ENCODE data around the gene ENOX2.

The ENOX2 gene

DNA sequence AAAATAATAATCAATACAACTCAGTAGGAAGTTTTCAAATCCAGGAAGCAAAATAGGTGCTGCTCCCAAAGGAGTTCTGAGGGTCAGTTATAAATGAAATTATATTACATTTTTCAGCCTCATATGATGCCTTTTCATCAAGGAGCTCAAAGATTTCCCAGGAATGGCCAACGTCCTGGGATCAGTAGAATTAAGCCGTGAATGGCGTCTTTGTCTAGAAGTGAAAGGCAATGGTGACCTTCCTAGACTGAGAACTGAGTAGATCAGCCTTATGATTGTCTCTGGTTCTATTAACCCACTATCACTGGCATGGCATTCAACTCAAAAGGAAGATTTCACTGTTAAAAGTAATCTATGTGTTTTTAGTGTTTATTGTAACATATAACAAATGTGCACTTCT is 74.4 kb downstream of the ENOX2 start:
- Histone ChIP-seq H4K91ac (ENCODE audit: low read length) (no peak overlapping the region), H3K18ac (ENCODE audit: low read depth in 1 of 2, low read length in 2 of 2) (no peak overlapping the region), H3K9ac (ENCODE audit: low read length) (no peak overlapping the region), H3K4ac (ENCODE audit: low read depth in 1 of 2, low read length in 2 of 2) (no peak overlapping the region), H3K14ac (ENCODE audit: low read length in 2 of 2) (no peak overlapping the region), H4K8ac (ENCODE audit: low read length) (no peak overlapping the region), H2BK15ac (ENCODE audit: low read depth, poor library complexity, severe bottlenecking) (no peak overlapping the region), H3K36me3 (ENCODE audit: control insufficient read depth in 1 of 2, insufficient read depth in 2 of 2, low read depth in 1 of 2, low read length in 2 of 2) (no peaks in the 10 kb centered on the region), H2BK5ac (ENCODE audit: low read depth, low read length, poor library complexity, severe bottlenecking) (no peak overlapping the region), H3K9me3 (ENCODE audit: control insufficient read depth, low read length) (no peaks in the 10 kb centered on the region), H3K27ac (ENCODE audit: low read length, poor library complexity, severe bottlenecking) (no peak overlapping the region), H3K4me3 (ENCODE audit: insufficient read depth in 1 of 2, low read depth in 1 of 2, low read length in 2 of 2) (no peak overlapping the region), H3K23ac (ENCODE audit: low read length in 2 of 2) (no peak overlapping the region), H2AK5ac (ENCODE audit: low read length, severe bottlenecking) (no peak overlapping the region), H2AFZ (ENCODE audit: low read depth, low read length) (no peak overlapping the region), H3K79me1 (replicated peaks; ENCODE audit: low read length, poor library complexity, severe bottlenecking) (peaks cover 4% of the 10 kb centered on the region), H3K27me3 (ENCODE audit: control insufficient read depth in 1 of 2, insufficient read depth in 1 of 2, low read length in 2 of 2) (peaks cover 0 to 3% of the 10 kb centered on the region in 2 experiments), H2BK12ac (ENCODE audit: low read length in 2 of 2) (no peak overlapping the region), H3K4me1 (ENCODE audit: control insufficient read depth, insufficient read depth, low read depth, low read length) (no peaks in the 10 kb centered on the region), H2BK120ac (ENCODE audit: low read depth, low read length) (no peak overlapping the region), H3K4me2 (ENCODE audit: low read length, poor library complexity, severe bottlenecking) (no peak overlapping the region)
- 100% methylated on average over 3 of the region's 3 CpGs for WGBS
- DNase-seq = no peak

- H3K27ac ChIP-seq (ENCODE audit: low read length, poor library complexity, severe bottlenecking) = no peak overlapping the region
- peaks cover 1% of the 10 kb centered on the region for H3K79me1 ChIP-seq (replicated peaks; ENCODE audit: low read length, poor library complexity, severe bottlenecking)
- H3K27me3 ChIP-seq (ENCODE audit: control insufficient read depth in 1 of 2, insufficient read depth in 1 of 2, low read length in 2 of 2) = peaks cover 0 to 3% of the 10 kb centered on the region in 2 experiments
- H2AK5ac ChIP-seq (ENCODE audit: low read length, severe bottlenecking) = no peak overlapping the region
- H3K4ac ChIP-seq (ENCODE audit: low read depth in 1 of 2, low read length in 2 of 2) = no peak overlapping the region
- WGBS = no CpG with 5 or more reads among the region's 2 CpGs
- no peak overlapping the region for H2BK120ac ChIP-seq (ENCODE audit: low read depth, low read length)
- no peak overlapping the region for H3K9ac ChIP-seq (ENCODE audit: low read length)
- H3K4me2 ChIP-seq (ENCODE audit: low read length, poor library complexity, severe bottlenecking) = no peak overlapping the region
- no peak overlapping the region for H3K4me3 ChIP-seq (ENCODE audit: insufficient read depth in 1 of 2, low read depth in 1 of 2, low read length in 2 of 2)
- H2BK5ac ChIP-seq (ENCODE audit: low read depth, low read length, poor library complexity, severe bottlenecking) = no peak overlapping the region
- H4K8ac ChIP-seq (ENCODE audit: low read length) = no peak overlapping the region
- H3K4me1 ChIP-seq (ENCODE audit: control insufficient read depth, insufficient read depth, low read depth, low read length) = no peaks in the 10 kb centered on the region
- no peak overlapping the region for H3K14ac ChIP-seq (ENCODE audit: low read length in 2 of 2)
- no peak overlapping the region for H3K23ac ChIP-seq (ENCODE audit: low read length in 2 of 2)
- H3K36me3 ChIP-seq (ENCODE audit: control insufficient read depth in 1 of 2, insufficient read depth in 2 of 2, low read depth in 1 of 2, low read length in 2 of 2) = no peaks in the 10 kb centered on the region
- H2AFZ ChIP-seq (ENCODE audit: low read depth, low read length) = no peak overlapping the region
- DNase-seq = no peak
- H4K91ac ChIP-seq (ENCODE audit: low read length) = no peak overlapping the region
- no peaks in the 10 kb centered on the region for H3K9me3 ChIP-seq (ENCODE audit: control insufficient read depth, low read length)
- no peak overlapping the region for H2BK12ac ChIP-seq (ENCODE audit: low read length in 2 of 2)
- no peak overlapping the region for H2BK15ac ChIP-seq (ENCODE audit: low read depth, poor library complexity, severe bottlenecking)
- H3K18ac ChIP-seq (ENCODE audit: low read depth in 1 of 2, low read length in 2 of 2) = no peak overlapping the region
Observed at GRCh38 chrX:130827648-130828047, 75.4 kb downstream of the ENOX2 start.

- H3K36me3 ChIP-seq (ENCODE audit: control insufficient read depth in 1 of 2, insufficient read depth in 2 of 2, low read depth in 1 of 2, low read length in 2 of 2) = no peaks in the 10 kb centered on the region
- H3K14ac ChIP-seq (ENCODE audit: low read length in 2 of 2) = no peak overlapping the region
- DNase-seq = no peak
- H3K18ac ChIP-seq (ENCODE audit: low read depth in 1 of 2, low read length in 2 of 2) = no peak overlapping the region
- H3K4me2 ChIP-seq (ENCODE audit: low read length, poor library complexity, severe bottlenecking) = no peak overlapping the region
- H2BK5ac ChIP-seq (ENCODE audit: low read depth, low read length, poor library complexity, severe bottlenecking) = no peak overlapping the region
- H3K4me1 ChIP-seq (ENCODE audit: control insufficient read depth, insufficient read depth, low read depth, low read length) = no peaks in the 10 kb centered on the region
- no peak overlapping the region for H2AK5ac ChIP-seq (ENCODE audit: low read length, severe bottlenecking)
- no peak overlapping the region for H4K91ac ChIP-seq (ENCODE audit: low read length)
- H2BK15ac ChIP-seq (ENCODE audit: low read depth, poor library complexity, severe bottlenecking) = no peak overlapping the region
- no peak overlapping the region for H3K27ac ChIP-seq (ENCODE audit: low read length, poor library complexity, severe bottlenecking)
- no peak overlapping the region for H3K23ac ChIP-seq (ENCODE audit: low read length in 2 of 2)
- WGBS = 50% methylated on average over 1 of the region's 1 CpG
- no peaks in the 10 kb centered on the region for H3K79me1 ChIP-seq (replicated peaks; ENCODE audit: low read length, poor library complexity, severe bottlenecking)
- no peak overlapping the region for H3K4me3 ChIP-seq (ENCODE audit: insufficient read depth in 1 of 2, low read depth in 1 of 2, low read length in 2 of 2)
- no peak overlapping the region for H2BK120ac ChIP-seq (ENCODE audit: low read depth, low read length)
- no peak overlapping the region for H4K8ac ChIP-seq (ENCODE audit: low read length)
- H2BK12ac ChIP-seq (ENCODE audit: low read length in 2 of 2) = no peak overlapping the region
- no peak overlapping the region for H2AFZ ChIP-seq (ENCODE audit: low read depth, low read length)
- no peak overlapping the region for H3K9ac ChIP-seq (ENCODE audit: low read length)
- H3K4ac ChIP-seq (ENCODE audit: low read depth in 1 of 2, low read length in 2 of 2) = no peak overlapping the region
- H3K9me3 ChIP-seq (ENCODE audit: control insufficient read depth, low read length) = no peaks in the 10 kb centered on the region
- H3K27me3 ChIP-seq (ENCODE audit: control insufficient read depth in 1 of 2, insufficient read depth in 1 of 2, low read length in 2 of 2) = peaks cover 0 to 3% of the 10 kb centered on the region in 2 experiments
Observed at GRCh38 chrX:130826249-130826648, 76.8 kb downstream of the ENOX2 start.

DNA sequence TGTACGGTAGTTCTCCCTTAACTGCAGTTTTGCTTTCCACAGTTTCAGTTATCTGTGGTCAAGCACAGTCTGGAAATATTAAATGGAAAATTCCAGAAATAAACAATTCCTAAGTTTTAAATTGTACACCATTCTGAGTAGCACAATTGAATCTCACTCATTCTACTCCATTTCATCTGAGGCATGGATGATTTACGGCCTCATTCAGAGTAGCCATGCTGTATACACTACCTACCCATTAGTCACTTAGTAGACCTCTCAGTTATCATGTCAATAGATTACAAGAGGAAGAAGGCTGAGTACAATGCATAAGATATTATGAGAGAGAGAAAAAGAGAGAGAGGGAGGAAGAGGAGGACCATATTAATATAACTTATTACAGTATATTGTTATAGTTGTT is 77.5 kb downstream of the ENOX2 start:
- Histone ChIP-seq H3K9ac (ENCODE audit: low read length) (no peak overlapping the region), H3K27ac (ENCODE audit: low read length, poor library complexity, severe bottlenecking) (no peak overlapping the region), H3K14ac (ENCODE audit: low read length in 2 of 2) (no peak overlapping the region), H3K4me1 (ENCODE audit: control insufficient read depth, insufficient read depth, low read depth, low read length) (no peaks in the 10 kb centered on the region), H3K79me1 (replicated peaks; ENCODE audit: low read length, poor library complexity, severe bottlenecking) (no peaks in the 10 kb centered on the region), H3K23ac (ENCODE audit: low read length in 2 of 2) (no peak overlapping the region), H3K36me3 (ENCODE audit: control insufficient read depth in 1 of 2, insufficient read depth in 2 of 2, low read depth in 1 of 2, low read length in 2 of 2) (no peaks in the 10 kb centered on the region), H2BK5ac (ENCODE audit: low read depth, low read length, poor library complexity, severe bottlenecking) (no peak overlapping the region), H3K9me3 (ENCODE audit: control insufficient read depth, low read length) (no peaks in the 10 kb centered on the region), H2BK15ac (ENCODE audit: low read depth, poor library complexity, severe bottlenecking) (no peak overlapping the region), H2AFZ (ENCODE audit: low read depth, low read length) (no peak overlapping the region), H4K8ac (ENCODE audit: low read length) (no peak overlapping the region), H3K4me2 (ENCODE audit: low read length, poor library complexity, severe bottlenecking) (no peak overlapping the region), H2AK5ac (ENCODE audit: low read length, severe bottlenecking) (no peak overlapping the region), H3K4me3 (ENCODE audit: insufficient read depth in 1 of 2, low read depth in 1 of 2, low read length in 2 of 2) (no peak overlapping the region), H3K18ac (ENCODE audit: low read depth in 1 of 2, low read length in 2 of 2) (no peak overlapping the region), H4K91ac (ENCODE audit: low read length) (no peak overlapping the region), H3K27me3 (ENCODE audit: control insufficient read depth in 1 of 2, insufficient read depth in 1 of 2, low read length in 2 of 2) (peaks cover 0 to 3% of the 10 kb centered on the region in 2 experiments), H2BK120ac (ENCODE audit: low read depth, low read length) (no peak overlapping the region), H3K4ac (ENCODE audit: low read depth in 1 of 2, low read length in 2 of 2) (no peak overlapping the region), H2BK12ac (ENCODE audit: low read length in 2 of 2) (no peak overlapping the region)
- DNase-seq = no peak
- no CpG with 5 or more reads among the region's 2 CpGs for WGBS

All from mesenchymal stem cell (in vitro differentiated cells and primary cell).